Ovary (tissue), 9 donors: ENCODE data around the gene CER1. TPM values are rescaled to one million over a fixed set of nuclear protein-coding genes. Genes with fewer than 3 reads are reported as not detected.

ENCODE experiments used
- DNase-seq, 5 donors: peaks; one replicate each; pipeline ENCODE4 v3.0.0-alpha.2; 2019 to 2020
- H3K27ac ChIP-seq, 2 donors: fragments of 200-600 bp; one replicate each; pipeline versions ENCODE4 v1.5.1 to v1.8.0; 2019 to 2022
- H3K27me3 ChIP-seq: fragments of 200-600 bp; one replicate; pipeline ENCODE4 v1.8.0; 2022
- H3K36me3 ChIP-seq: fragments of 200-600 bp; sonication (generic); one replicate; pipeline ENCODE4 v1.5.1; 2019
- H3K4me1 ChIP-seq: one replicate; pipeline ENCODE4 v1.8.1; 2013; ENCODE audit warnings: mild to moderate bottlenecking, moderate library complexity; ENCODE audit not compliant: insufficient read depth
- H3K4me3 ChIP-seq: fragments of 200-600 bp; sonication (generic); one replicate; pipeline ENCODE4 v1.5.1; 2017
- H3K9me3 ChIP-seq, 2 donors: fragments of 200-600 bp in 1 of 2; sonication (generic) in 1 of 2; one replicate each; pipeline versions ENCODE4 v1.5.1 to v1.8.1; 2013 to 2019; ENCODE audit warnings: mild to moderate bottlenecking in 1 of 2, moderate library complexity in 1 of 2
- EP300 ChIP-seq: sonication (generic); formaldehyde crosslinking; IDR thresholded peaks from one replicate; pipeline ENCODE4 v1.6.1; 2017; ENCODE audit warnings: antibody characterized with exemption
- POLR2A ChIP-seq: fragments of 450-650 bp; IDR thresholded peaks from one replicate; pipeline ENCODE4 v1.6.1; 2017; ENCODE audit warnings: antibody characterized with exemption, mild to moderate bottlenecking, moderate library complexity
- WGBS, 3 donors: extraction: QIAGEN DNeasy Blood & Tissue Kit in 1 of 3; methylation state at CpG; one replicate each; pipeline versions ENCODE4 v1.1.5 to v1.1.7; 2013 to 2017; 5-methylcytosine and 5-hydroxymethylcytosine counted together
- intact Hi-C, 4 donors: fragments of 100-400 bp; cut with DNase I; formaldehyde crosslinking; loops; one replicate each; pipeline versions ENCODE4 v1.11.0 to v1.15.1; 2022 to 2023
- polyA plus RNA-seq, 2 donors: library from polyadenylated mRNA; stranded (reverse); fragments of 200-250 nt in 1 of 2; fragments of 350-450 nt in 1 of 2; fragmentation: Illumina TruSeq in 1 of 2; extraction: RNeasy Lipid Tissue Mini Kit (QIAGEN cat#74804) in 1 of 2; gene quantifications; one replicate each; pipeline ENCODE4 v1.2.3, GENCODE V29; 2013 to 2014
- total RNA-seq, 7 donors: library from RNA; depleted of rRNA in 2 of 7; stranded (reverse); fragments of >200 nt in 2 of 7; fragmentation: NEBNext Ultra II Directional in 3 of 7; extraction: Animal tissue kit (Norgen Biotek cat#: 25700) in 3 of 7; gene quantifications; one replicate each; pipeline versions ENCODE4 v1.1.0 to v1.2.4, GENCODE V29; 2016 to 2023
- TF ChIP-seq, protein P1 (sequence below), 3 donors: fragments of 450-650 bp in 2 of 3; fragments of 200-600 bp in 1 of 3; IDR thresholded peaks; one replicate each; pipeline versions ENCODE4 v1.5.1 to v1.8.0; 2016 to 2022; ENCODE audit warnings: antibody characterized with exemption in 3 of 3, mild to moderate bottlenecking in 1 of 3
- donor health status: DM: no; HTN: no; CAD: no; lungs with moderate emphysema.
- donor health status: DM: no; HTN: no; CAD: no.
- donor health status: Bipolar disorder and iron deficiency.
- donor health status: DM: yes; HTN: yes; CAD: no.
- donor health status: DM: no; HTN: no; CAD: no.
- donor health status: DM: yes; HTN: yes; CAD: no.

The CER1 gene
- total and polyA plus RNA-seq, 9 donors = not detected

DNA sequence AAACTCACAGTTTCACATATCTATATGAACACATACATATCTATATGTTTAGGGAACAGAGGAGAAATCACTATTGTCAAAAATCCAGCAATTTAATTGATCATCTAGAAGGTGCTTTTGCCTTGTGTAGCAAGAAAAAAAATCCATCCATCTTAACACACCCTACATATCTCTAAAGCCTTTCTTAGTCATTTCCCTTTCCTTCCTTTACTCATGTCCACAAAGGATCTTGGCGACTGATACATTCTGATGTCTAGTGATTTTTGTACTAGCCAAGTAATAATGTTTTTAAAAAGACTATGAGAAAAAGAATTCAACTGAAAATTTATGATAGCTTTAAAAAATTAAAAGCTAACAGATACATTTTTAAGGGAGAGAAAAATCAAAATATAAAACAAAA lies 51.8 kb downstream of the CER1 start:
- no peak overlapping the region for H3K4me3 ChIP-seq
- 42 to 96% (median 90%) methylated on average over 1 of the region's 1 CpG for WGBS, 3 donors
- H3K27me3 ChIP-seq = no peaks in the 10 kb centered on the region
- no peak overlapping the region for H3K27ac ChIP-seq
- TF ChIP-seq, protein P1, sequence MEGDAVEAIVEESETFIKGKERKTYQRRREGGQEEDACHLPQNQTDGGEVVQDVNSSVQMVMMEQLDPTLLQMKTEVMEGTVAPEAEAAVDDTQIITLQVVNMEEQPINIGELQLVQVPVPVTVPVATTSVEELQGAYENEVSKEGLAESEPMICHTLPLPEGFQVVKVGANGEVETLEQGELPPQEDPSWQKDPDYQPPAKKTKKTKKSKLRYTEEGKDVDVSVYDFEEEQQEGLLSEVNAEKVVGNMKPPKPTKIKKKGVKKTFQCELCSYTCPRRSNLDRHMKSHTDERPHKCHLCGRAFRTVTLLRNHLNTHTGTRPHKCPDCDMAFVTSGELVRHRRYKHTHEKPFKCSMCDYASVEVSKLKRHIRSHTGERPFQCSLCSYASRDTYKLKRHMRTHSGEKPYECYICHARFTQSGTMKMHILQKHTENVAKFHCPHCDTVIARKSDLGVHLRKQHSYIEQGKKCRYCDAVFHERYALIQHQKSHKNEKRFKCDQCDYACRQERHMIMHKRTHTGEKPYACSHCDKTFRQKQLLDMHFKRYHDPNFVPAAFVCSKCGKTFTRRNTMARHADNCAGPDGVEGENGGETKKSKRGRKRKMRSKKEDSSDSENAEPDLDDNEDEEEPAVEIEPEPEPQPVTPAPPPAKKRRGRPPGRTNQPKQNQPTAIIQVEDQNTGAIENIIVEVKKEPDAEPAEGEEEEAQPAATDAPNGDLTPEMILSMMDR (IDR thresholded peaks at IDR 0.05) = no peak
- TF ChIP-seq EP300 = no peak
- TF ChIP-seq POLR2A = no peak
- no peaks in the 10 kb centered on the region for H3K9me3 ChIP-seq
- no peak for DNase-seq
- H3K4me1 ChIP-seq = no peaks in the 10 kb centered on the region
- intact Hi-C loops = no loop called here
- no peaks in the 10 kb centered on the region for H3K36me3 ChIP-seq

Other genes starting within 250 kb of the CER1 start
- gene ZDHHC21, start 29.3 kb downstream of the CER1 start, total RNA-seq = 10 to 100 TPM in 1 of 7 donors, 1 to 10 TPM in 6; 7.1 to 14.9 (median 8.9) TPM
- gene ZDHHC21, start 29.3 kb downstream of the CER1 start, polyA plus RNA-seq = 1 to 10 TPM; 2.3 to 4.7 TPM
- 1 to 10 TPM in 5 of 7 donors, under 1 TPM in 2; 0.61 to 6.9 (median 2.8) TPM for gene FREM1, start 187.7 kb upstream of the CER1 start, total RNA-seq
- 1 to 10 TPM in 1 of 2 donors, under 1 TPM in 1; 0.79 to 9.2 TPM for gene FREM1, start 187.7 kb upstream of the CER1 start, polyA plus RNA-seq